K562 (cell line): Measurements from ENCODE around the gene FAM53A. TPM values are rescaled to one million over a fixed set of nuclear protein-coding genes. Genes with fewer than 3 reads are reported as not detected.

ENCODE experiments used
- CBFA2T3 ChIP-seq: fragments of 450-650 bp; IDR thresholded peaks from 2 replicates; pipeline ENCODE4 v1.6.1; 2017
- CTBP1 ChIP-seq: fragments of 450-650 bp; IDR thresholded peaks from 2 replicates; pipeline ENCODE4 v1.6.1; 2016; ENCODE audit warnings: borderline replicate concordance
- ELF1 ChIP-seq: fragments of 200-800 bp; sonication (Bioruptor generic); IDR thresholded peaks from 2 replicates; pipeline ENCODE4 v1.6.1; 2016; ENCODE audit warnings: missing genetic modification characterization, missing compliant biosample characterization
- ETV1 ChIP-seq: fragments of 450-650 bp; conservative IDR thresholded peaks from 2 replicates; pipeline ENCODE4 v1.6.1; 2016; ENCODE audit warnings: missing genetic modification characterization, control low read depth, low read depth, missing compliant biosample characterization
- ETV5 ChIP-seq: sonication (generic); formaldehyde crosslinking; IDR thresholded peaks from 2 replicates; pipeline ENCODE4 v1.4.0; 2020; ENCODE audit warnings: low read depth, mild to moderate bottlenecking, missing genetic modification reagents
- EWSR1 ChIP-seq: fragments of 450-650 bp; IDR thresholded peaks from 2 replicates; pipeline ENCODE4 v1.6.1; 2018; ENCODE audit warnings: borderline replicate concordance, mild to moderate bottlenecking, low read depth, moderate library complexity; ENCODE audit not compliant: partially characterized antibody
- FIP1L1 ChIP-seq: fragments of 200-400 bp; formaldehyde crosslinking; IDR thresholded peaks from 2 replicates; pipeline ENCODE4 v1.6.1; 2018; ENCODE audit warnings: mild to moderate bottlenecking, low read depth, low read length; ENCODE audit not compliant: poor library complexity, severe bottlenecking
- FOXA1 ChIP-seq: fragments of 450-650 bp; IDR thresholded peaks from 2 replicates; pipeline ENCODE4 v1.6.1; 2016; ENCODE audit warnings: mild to moderate bottlenecking, borderline replicate concordance
- HINFP ChIP-seq: fragments of 450-650 bp; conservative IDR thresholded peaks from 2 replicates; pipeline ENCODE4 v1.6.1; 2016; ENCODE audit warnings: missing genetic modification characterization, low read depth, mild to moderate bottlenecking, control low read depth, missing compliant biosample characterization
- KDM1A ChIP-seq, 2 experiments: fragments of 450-650 bp; IDR thresholded peaks; 2 replicates each; pipeline ENCODE4 v1.6.1; 2016; ENCODE audit warnings: mild to moderate bottlenecking in 2 of 2
- MCM7 ChIP-seq, 2 experiments: fragments of 450-650 bp; IDR thresholded peaks; 2 replicates each; pipeline ENCODE4 v1.6.1; 2016 to 2018
- NKRF ChIP-seq: fragments of 450-650 bp; IDR thresholded peaks from 2 replicates; pipeline ENCODE4 v1.6.1; 2016; ENCODE audit warnings: borderline replicate concordance
- PML ChIP-seq: IDR thresholded peaks from 2 replicates; pipeline ENCODE4 v1.6.1; 2012; ENCODE audit warnings: low read length, inconsistent platforms
- PRDM10 ChIP-seq: fragments of 450-650 bp; IDR thresholded peaks from 2 replicates; pipeline ENCODE4 v1.6.1; 2018; ENCODE audit not compliant: partially characterized antibody
- RB1 ChIP-seq: fragments of 450-650 bp; IDR thresholded peaks from 2 replicates; pipeline ENCODE4 v1.6.1; 2017; ENCODE audit warnings: low read depth, mild to moderate bottlenecking
- SAP30 ChIP-seq: fragments of 200-600 bp; sonication (generic); IDR thresholded peaks from 2 replicates; pipeline ENCODE4 v1.6.1; 2012; ENCODE audit warnings: borderline replicate concordance, low read depth, mild to moderate bottlenecking, moderate library complexity, low read length, control low read depth, inconsistent platforms; ENCODE audit not compliant: insufficient read depth, poor library complexity, severe bottlenecking
- SIRT6 ChIP-seq: IDR thresholded peaks from one replicate; pipeline ENCODE4 v1.6.1; 2012; ENCODE audit warnings: low read depth, mild to moderate bottlenecking, control low read depth, inconsistent platforms, low read length, moderate library complexity
- ZNF143 ChIP-seq: sonication (generic); formaldehyde crosslinking; IDR thresholded peaks from 2 replicates; pipeline ENCODE4 v1.9.0; 2022; ENCODE audit warnings: mild to moderate bottlenecking, missing genetic modification reagents
- ZNF212 ChIP-seq: fragments of 450-650 bp; formaldehyde crosslinking; IDR thresholded peaks from 2 replicates; pipeline ENCODE4 v1.4.0; 2020; ENCODE audit warnings: mild to moderate bottlenecking
- ZNF347 ChIP-seq: fragments of 450-650 bp; formaldehyde crosslinking; IDR thresholded peaks from 2 replicates; pipeline ENCODE4 v1.4.0; 2020; ENCODE audit warnings: low read depth, mild to moderate bottlenecking, moderate library complexity
- polyA plus RNA-seq, 8 experiments: library from polyadenylated mRNA; depleted of rRNA in 4 of 8; stranded (reverse) in 5 of 8; unstranded in 3 of 8; fragments of >200 nt; fragmentation: Nextera tagmentation in 2 of 8; fragmentation: Illumina TruSeq in 1 of 8; extraction: Ambion mirVana in 2 of 8; extraction: Trizol in 1 of 8; gene quantifications; 2 replicates each; pipeline versions ENCODE4 v1.2.1 to v1.2.3, GENCODE V29; 2011 to 2014; ENCODE audit warnings: inconsistent platforms in 1 of 8, missing spikeins in 1 of 8
- total RNA-seq, 7 experiments: library from RNA; depleted of rRNA in 6 of 7; stranded (reverse); fragments of >200 nt in 6 of 7; fragmentation: Illumina TruSeq in 2 of 7; extraction: Trizol in 2 of 7; gene quantifications; 2 replicates each; pipeline versions ENCODE4 v1.2.1 to v1.2.3, GENCODE V29; 2011 to 2021; ENCODE audit warnings: low replicate concordance in 1 of 7

Gene FAM53A
- total and polyA plus RNA-seq, 9 of the 15 experiments (the other 6 are each of a cell fraction or from before 2014, with no cell fraction given) = 0.53 to 2.7 (median 1.4) TPM; not detected in 2

- TF ChIP-seq HINFP (tag) = no peak
- TF ChIP-seq KDM1A (IDR thresholded peaks at IDR 0.05) = no peak
- peak; percentile 69 for TF ChIP-seq ELF1 (tag)
- no peak for TF ChIP-seq EWSR1
- peak; percentile 65 for TF ChIP-seq ZNF143
- TF ChIP-seq NKRF = peak; percentile 36; the same call in 1 of the 2 replicates
- TF ChIP-seq SAP30 = peak; percentile 92
- peak; percentile 38; the same call in 1 of the 2 replicates for TF ChIP-seq PML
- peak; percentile 60; the same call in 1 of the 2 replicates for TF ChIP-seq ETV5
- no peak for TF ChIP-seq ZNF347 (CRISPR knock-in tag)
- TF ChIP-seq RB1 = peak; percentile 52
- no peak for TF ChIP-seq MCM7 (IDR thresholded peaks at IDR 0.05)
- no peak for TF ChIP-seq SIRT6
- no peak for TF ChIP-seq PRDM10
- no peak for TF ChIP-seq FOXA1
- TF ChIP-seq ZNF212 (CRISPR knock-in tag) = no peak
- TF ChIP-seq ETV1 = peak; percentile 41; the same call in 1 of the 2 replicates
- no peak for TF ChIP-seq FIP1L1
- TF ChIP-seq CTBP1 = peak; percentile 22; the same call in 1 of the 2 replicates
- no peak for TF ChIP-seq CBFA2T3
Measured at GRCh38 chr4:1721003-1721665, 37.0 kb upstream of the FAM53A start, which contains the start of the genes TACC3 and TMEM129 (continued).
